GM18508 (cell line): ENCODE data around the gene TMEM165.
"Not testable (repeated sequence)": the region's sequence is repeated elsewhere in the genome, so short reads cannot be mapped to it uniquely, and the experiment has no call there.

Experiments
- ATAC-seq: cut with Tn5 transposase; IDR thresholded peaks from one replicate; pipeline ENCODE4 v1.9.1; 2021; ENCODE audit warnings: moderate number of reproducible peaks; ENCODE audit not compliant: insufficient read depth, unreplicated experiment

Gene TMEM165, protein sequence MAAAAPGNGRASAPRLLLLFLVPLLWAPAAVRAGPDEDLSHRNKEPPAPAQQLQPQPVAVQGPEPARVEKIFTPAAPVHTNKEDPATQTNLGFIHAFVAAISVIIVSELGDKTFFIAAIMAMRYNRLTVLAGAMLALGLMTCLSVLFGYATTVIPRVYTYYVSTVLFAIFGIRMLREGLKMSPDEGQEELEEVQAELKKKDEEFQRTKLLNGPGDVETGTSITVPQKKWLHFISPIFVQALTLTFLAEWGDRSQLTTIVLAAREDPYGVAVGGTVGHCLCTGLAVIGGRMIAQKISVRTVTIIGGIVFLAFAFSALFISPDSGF

DNA sequence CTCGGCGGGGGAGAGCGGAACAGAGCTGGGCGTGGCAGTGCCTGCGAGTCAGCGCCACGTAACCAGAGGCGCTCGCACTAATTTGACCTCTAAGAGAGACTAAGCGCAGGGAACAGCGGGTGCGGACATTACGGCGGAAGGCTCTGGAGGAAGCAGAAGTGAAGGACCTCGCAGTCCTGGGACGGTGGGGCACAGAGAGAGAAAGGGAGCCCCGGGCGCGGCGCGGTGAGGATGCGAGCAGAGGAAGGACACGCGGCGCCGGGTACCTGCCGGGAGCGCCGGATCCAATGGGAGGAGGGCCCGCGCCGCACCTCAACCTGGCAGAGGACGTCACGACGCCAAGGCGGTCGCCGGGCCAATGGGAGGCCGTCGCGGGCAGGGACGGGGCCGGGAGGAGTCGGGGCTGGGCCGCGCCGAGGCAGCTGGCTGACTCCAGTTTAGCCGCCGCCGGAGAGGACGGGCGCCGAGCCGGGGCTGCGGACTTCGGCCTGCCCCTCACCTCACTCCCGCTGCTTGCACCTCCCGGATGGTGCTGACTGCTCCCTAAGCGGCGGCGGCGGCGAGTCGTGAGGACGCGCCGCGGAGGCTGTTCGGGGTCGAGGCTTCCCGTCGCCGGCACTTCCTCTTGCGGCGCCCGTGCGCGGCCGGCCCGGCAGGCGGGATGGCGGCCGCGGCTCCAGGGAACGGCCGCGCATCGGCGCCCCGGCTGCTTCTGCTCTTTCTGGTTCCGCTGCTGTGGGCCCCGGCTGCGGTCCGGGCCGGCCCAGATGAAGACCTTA is at the start of gene TMEM165:
Gene TMEM165, plus strand, starts transcription at position 429 of the 779 bp plus-strand sequence. Its CDS starts 233 bp downstream, at position 662.
- peak; percentile 78 for ATAC-seq

DNA sequence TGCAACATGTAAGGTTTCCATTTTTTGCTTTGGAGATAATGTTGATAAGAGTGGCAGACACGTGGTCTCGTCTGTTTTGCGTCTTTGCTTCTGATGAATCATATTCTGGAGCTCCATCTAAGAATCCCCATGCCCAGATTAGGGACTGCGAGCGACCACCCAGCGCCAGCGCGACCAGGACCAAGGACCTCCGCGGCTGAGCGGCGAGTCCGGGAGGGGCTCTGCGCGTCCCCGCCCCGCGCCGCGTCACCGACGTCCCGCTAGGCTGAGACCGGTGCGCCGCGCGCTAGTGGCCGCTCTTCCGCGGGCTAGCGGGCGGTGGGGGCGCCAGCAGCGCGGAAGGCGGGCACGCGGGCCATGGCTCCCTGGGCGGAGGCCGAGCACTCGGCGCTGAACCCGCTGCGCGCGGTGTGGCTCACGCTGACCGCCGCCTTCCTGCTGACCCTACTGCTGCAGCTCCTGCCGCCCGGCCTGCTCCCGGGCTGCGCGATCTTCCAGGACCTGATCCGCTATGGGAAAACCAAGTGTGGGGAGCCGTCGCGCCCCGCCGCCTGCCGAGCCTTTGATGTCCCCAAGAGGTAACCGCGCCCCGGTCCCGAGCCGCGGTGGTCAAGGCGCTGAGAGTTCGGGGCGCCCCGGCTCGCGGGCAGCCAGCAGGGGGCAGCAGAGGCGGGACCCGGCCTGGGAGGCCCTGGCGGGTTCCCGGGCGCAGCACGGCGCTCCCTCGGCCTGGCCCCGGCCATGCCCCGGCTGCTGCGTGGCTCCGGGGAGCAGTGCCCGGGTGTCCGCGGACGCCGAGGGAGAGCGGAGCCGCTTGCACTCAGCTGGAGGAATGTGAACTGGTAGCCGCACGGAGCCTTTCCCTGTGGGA is 49.5 kb upstream of the TMEM165 start, which contains the start of gene SRD5A3:
Gene SRD5A3, plus strand, starts transcription at position 263 of the 871 bp plus-strand sequence. Its CDS starts 95 bp downstream, at position 358.
- peak; percentile 76 for ATAC-seq

DNA sequence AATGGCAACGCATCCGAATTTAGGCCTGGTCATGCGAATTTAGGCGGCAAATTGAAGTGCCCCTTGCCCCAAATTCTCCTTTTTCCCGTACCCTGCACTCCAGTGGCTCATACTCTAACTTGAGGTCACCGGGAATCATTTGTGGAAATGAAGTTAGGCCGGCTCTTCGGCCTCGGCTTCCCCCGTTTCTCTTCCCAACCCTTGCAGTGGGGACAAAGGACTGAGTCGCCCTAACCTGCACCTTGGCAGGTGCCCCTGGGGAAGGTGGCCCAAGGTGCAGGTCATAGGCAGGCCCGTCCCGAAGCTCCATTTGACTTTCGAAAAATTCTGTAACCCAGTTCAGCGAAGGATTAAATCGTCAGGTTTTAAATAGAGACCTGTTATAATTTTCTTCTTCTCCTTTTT is 48.9 kb upstream of the TMEM165 start:
- ATAC-seq: no peak

DNA sequence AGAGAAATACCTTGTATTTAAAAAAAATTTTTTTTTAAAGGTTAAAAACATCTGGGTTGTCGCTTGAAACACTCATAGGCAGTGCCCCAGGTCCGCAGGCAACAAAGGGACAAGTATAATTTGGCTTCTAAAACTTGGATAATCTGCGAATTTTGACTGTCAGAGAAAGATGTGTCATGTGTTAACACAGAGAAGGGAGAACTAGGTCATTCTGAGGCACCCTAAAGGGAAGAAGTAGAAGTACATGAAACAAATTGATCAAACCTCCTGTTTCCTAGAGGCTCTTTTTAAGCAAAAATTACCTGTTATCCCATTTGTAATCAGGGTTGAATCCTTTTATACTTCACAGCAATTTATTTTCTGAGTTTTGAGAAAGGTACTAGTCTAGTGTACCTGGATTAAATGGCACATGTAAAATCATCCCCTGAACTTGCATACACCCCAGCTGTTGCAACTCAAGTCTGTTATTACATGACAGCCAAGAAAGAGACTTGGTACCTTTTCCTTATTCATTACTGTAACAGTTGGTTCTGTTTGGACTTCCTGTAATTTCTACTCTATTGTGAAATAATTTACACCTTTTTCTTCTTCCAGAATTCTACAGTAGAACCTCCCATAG is 48.0 kb upstream of the TMEM165 start:
- no peak for ATAC-seq

DNA sequence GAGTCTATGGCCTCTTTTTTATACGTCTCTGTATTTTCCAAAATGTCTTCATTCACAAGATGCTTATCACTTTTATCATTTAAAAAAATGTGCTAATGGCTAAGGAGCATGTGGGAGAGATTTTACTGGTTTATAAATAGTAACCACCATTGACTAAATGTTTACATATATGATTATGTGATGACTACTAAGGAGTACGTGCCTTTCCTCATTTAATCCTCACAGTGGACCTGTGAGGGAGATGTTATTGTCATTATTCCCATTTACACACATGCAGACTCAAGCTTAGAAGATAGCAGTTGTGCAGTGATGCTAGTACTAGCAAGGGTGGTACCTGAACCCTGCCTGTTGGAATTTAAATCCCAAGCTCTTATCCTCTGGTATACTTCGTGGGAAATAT is 47.3 kb upstream of the TMEM165 start:
- no peak for ATAC-seq

DNA sequence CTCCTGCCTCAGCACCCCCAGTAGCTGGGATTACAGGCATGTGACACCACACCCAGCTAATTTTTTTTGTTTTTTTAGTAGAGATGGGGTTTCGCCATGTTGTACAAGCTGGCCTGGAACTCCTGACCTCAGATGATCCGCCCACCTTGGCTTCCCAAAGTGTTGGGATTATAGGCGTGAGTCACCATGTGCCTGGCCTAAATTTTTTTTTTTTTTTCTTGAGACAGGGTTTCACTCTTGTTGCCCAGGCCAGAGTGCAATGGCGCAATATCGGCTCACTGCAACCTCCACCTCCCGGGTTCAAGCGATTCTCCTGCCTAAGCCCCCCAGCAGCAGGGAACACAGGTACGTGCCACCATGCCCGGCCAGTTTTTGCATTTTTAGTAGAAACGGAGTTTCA is 44.9 kb upstream of the TMEM165 start:
- not testable (repeated sequence) for ATAC-seq

DNA sequence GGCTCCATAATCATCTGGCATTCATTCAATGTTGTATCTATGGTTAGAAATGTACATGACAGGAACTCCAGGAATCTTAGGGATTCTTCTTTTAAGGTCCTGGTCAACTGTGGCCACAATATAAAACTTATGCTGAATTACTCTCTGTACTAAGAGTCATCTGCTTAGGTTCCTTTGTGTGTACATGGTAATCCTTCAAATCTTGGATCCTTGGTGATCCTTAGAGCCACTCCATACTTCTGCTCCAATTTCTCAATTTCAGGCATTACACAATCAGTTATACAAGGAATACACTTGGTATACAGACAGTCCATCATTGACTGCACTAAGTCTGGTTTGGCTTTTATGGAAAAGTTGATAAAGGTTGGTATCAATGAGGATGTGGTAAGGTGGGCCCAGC is 43.9 kb upstream of the TMEM165 start:
- ATAC-seq: no peak

DNA sequence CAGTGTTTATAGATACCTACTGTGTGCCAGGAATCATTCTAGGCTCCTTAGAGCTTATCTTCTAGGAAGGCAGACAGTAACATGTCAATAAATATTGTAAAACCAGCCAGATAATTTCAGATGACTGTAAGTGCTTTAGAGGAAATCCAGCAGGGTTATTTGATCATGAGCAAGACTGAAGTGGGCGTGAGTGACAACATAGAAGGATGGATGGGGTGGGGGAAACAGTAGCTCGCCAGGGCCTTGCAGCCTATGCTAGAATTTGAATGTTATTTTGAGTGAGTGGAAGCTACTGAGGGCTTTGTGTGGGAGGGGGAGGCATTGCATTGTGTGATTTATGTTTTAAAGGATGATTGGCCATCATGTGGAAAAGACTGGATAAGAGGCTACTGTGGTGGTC is 43.0 kb upstream of the TMEM165 start:
- ATAC-seq: no peak

DNA sequence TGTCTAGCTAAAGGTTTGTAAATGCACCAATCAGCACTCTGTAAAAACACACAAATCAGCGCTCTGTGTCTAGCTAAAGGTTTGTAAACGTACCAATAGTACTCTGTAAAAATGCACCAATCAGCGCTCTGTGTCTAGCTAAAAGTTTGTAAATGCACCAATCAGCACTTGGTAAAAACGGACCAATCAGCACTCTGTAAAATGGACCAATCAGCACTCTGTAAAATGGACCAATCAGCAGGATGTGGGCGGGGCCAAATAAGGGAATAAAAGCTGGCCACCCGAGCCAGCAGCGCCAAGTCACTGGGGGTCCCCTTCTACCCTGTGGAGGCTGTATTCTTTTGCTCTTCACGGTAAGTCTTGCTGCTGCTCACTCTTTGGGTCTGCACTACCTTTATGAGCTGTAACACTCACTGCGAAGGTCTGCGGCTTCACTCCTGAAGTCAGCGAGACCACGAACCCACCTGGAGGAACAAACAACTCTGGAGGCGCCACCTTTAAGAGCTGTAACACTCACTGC is 42.5 kb upstream of the TMEM165 start:
- not testable (repeated sequence) for ATAC-seq

DNA sequence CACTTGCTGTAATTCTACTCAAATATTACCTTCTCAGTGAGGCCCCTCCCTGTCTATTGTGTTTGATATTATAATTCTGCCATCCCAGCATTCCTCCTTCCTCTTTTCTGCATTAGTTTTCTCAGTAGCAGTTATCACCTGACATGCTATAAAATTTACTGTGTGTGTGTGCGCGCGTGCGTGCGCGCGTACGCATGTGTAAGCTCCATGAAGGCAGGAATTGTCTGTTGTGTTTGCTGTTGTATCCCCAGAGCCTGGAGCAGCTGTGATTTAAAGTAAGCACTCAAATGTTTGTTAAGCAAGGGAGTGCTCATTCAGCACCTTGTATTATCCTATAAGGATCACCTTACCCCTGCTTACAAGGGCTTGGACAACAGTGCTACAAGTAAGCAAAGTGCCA is 41.1 kb upstream of the TMEM165 start:
- ATAC-seq: no peak

DNA sequence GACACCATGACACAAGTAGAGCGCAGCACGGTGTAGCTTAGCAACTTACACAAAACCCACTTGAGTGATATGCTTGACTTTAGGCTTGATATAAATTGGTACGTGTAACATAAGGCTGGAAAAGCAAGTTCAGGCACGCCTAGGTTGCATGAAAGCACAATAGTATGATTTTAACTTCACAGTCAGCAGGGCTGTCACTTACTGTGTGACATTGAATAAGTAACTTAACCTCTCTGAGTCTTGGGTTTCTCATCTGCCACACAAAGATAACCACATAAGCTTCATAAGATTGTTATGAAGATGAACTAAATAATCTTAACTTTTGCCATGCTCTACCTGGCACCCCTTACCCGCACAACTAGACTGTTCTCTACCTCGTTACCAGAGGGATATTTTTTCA is 40.2 kb upstream of the TMEM165 start:
- no peak for ATAC-seq

DNA sequence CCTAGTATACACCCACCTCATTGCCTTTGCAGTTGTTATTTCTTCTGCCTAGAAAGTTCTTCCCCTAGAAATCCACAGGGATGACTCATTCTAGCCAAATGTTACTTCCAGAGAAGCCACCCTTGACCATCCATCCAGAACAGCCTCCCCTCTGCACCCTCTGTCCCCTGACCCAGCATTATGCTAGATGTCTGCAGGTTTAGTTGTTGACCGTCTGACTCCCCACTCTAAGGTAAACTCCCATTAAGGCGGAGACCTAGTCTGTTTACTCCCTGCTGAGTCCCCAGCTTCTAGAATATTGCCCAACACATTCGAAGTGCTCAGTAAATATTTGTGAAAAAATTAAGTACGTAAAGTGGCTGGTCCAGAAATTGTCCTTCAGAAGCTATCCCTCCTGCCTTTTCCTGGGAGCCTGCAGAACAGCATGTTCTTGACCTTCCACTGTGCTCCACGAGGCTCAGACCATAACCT is 38.7 kb upstream of the TMEM165 start:
- ATAC-seq: no peak

DNA sequence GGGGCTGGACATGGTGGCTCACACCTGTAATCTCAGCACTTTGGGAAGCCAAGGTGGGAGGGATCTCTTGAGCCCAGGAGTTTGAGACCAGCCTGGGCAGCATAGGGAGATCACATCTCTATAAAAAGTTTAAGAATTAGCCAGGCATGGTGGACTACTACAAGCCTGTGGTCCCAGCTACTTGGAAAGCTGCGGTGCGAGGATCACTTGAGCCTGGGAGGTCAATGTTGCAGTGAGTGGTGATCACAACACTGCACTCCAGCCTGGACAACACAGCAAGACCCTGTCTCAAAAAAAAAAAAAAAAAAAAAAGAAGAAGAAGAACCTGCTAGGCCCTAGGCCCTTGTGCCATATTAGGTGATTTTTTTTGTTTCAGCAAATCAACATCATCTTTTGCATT is 37.5 kb upstream of the TMEM165 start:
- ATAC-seq: no peak

DNA sequence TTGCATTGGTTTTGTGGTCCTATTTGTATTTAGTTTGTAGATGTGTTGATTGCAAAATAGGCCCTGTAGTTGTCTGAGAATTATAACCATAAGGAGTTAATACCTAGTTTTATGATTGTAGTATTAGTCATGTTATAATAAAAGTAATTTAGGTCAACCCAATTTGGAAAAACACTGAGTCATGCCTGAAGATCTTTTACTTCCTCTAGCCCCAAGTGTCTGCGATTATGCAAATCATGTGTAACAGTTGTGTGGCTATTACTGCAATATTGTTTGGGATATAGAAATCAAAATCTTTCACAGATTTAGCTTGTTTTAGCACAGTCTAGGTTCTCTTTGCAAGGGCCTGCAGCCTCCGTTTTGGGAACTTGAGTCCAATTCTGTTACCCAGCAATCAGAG is 37.1 kb upstream of the TMEM165 start:
- peak; percentile 88 for ATAC-seq

DNA sequence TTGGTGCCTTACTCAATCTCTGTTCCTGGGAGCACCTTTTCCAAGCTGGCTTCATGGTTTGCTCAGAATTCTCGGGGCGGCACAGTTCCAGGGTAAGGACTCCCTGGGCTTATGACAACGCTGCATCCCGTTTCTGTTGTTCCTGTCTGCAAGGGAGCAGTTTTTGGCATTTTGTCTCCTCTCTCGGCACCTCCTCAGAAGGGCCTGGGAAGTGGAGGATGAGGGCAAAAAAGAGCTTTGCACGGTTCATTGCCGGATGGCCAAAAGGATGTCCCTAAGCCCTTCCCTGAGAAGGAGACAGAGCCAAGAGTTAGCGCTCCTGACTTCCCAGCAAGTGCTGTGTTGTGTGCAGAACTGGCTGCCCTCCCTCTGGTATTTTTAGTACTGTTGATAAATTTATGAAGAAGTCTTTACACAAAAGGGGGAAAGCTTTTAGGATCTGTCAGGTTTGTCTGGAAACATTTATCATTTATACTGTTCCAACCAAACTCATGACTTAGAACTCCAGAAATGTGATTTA is 36.3 kb upstream of the TMEM165 start:
- no peak for ATAC-seq

DNA sequence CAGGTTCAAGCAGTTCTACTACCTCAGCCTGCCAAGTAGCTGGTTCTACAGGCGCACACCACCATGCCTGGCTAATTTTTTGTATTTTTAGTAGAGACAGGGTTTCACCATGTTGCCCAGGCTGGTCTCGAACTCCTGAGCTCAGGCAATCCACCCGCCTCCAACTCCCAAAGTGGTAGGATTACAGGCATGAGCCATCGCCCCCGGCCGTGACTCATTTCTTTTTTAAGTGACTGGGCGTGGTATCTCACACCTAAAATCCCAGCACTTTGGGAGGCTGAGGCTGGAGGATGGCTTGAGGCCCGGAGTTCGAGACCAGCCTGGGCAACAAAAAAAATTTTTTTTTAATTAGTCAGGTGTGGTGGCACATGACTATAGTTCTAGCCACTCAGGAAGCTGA is 32.8 kb upstream of the TMEM165 start:
- not testable (repeated sequence) for ATAC-seq

DNA sequence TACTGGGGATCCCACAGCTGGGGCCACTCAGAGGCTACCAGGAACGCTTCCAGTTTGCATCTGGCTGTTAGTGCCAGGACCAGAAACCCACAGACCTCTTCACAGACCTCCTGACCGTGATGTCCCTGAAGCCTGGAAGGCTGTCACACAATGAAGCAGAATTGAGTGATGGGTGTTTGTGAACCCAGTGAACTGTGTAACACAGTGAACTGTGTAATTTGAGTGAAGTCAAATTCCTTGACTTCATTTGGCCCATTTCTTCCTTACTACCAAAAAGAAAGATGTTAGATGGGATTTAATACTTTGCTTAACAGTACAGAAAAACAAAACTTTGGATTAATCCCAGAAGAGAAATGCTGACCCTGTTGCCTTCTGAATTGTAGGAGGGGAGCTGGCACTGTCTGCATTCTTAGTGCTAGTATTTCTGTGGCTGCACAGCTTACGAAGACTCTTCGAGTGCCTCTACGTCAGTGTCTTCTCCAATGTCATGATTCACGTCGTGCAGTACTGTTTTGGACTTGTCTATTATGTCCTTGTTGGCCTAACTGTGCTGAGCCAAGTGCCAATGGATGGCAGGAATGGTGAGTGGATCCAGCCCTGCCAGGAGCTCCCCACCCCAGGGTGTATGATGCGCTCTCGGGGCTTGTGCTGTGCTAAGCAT is 31.9 kb upstream of the TMEM165 start:
- no peak for ATAC-seq

DNA sequence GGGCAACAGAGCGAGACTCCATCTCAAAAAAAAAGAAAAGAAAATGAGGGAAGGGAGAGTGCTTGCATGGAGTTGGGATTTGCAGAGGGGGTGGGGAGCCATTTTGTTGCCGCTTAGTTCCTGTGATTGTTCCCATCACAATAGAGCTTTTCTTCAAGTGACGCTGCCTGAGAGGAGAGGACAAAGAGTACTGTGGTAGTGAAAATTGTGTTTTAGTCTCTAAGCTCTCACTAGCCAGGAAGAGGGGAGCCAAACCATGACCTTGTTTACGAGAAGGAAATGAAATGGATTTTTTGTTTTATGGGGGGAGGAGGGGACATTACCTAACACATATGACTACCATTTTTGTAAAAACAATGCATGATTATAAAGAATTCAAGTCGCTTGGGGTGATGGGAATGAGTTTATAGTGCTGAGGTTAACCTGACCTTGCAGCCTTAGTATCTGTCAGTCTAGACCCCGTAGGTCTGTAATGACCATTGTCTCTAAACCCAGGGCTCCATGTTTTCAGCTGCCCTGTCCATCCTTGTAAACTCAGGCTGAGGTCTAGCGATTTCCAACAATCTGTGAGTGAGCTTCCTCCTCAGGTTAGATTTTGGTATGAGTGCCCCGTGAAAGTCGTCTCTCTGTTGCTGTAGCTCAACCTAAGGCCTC is 30.9 kb upstream of the TMEM165 start:
- ATAC-seq: no peak

DNA sequence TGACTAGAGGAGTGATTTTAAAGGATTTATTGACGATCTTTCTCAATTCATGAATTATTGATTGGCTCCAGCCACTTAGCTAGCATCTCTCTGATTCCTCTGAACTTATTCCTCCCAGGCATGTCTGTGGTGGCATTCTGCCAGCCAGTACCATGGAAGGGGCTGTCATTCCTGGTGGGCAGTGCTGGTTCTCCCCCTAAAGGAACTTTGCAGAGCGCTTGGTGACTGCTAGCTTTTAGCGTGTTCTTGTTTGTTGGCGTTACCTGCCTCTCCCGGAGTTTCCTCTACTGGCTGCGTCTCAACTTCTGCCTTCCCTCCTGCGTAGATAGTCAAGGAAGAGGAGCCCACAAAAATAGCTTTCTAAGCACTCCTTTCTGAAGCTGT is 30.4 kb upstream of the TMEM165 start:
- ATAC-seq: no peak
